Mesothelial cell of epicardium (in vitro differentiated cells): ENCODE results near the gene CNPPD1. TPM values are rescaled to one million over a fixed set of nuclear protein-coding genes. Genes with fewer than 3 reads are reported as not detected.

Source experiments
- DNase-seq, 2 experiments: peaks; one replicate each; pipeline ENCODE4 v3.0.0; 2021; ENCODE audit warnings: low spot score in 2 of 2; ENCODE audit not compliant: unreplicated experiment in 2 of 2
- H3K27ac Mint-ChIP-seq: 2 replicates; pipeline ENCODE4 v1.8.0; 2021; ENCODE audit warnings: mixed read lengths
- H3K27me3 Mint-ChIP-seq: 2 replicates; pipeline ENCODE4 v1.8.0; 2021; ENCODE audit warnings: low read depth, mixed read lengths
- H3K36me3 Mint-ChIP-seq: 2 replicates; pipeline ENCODE4 v1.8.0; 2021; ENCODE audit warnings: mixed read lengths
- H3K4me1 Mint-ChIP-seq: 2 replicates; pipeline ENCODE4 v1.8.0; 2021; ENCODE audit warnings: mixed read lengths
- H3K4me3 Mint-ChIP-seq: 2 replicates; pipeline ENCODE4 v1.8.0; 2021; ENCODE audit warnings: mild to moderate bottlenecking, moderate library complexity, mixed read lengths
- H3K9me3 Mint-ChIP-seq: 2 replicates; pipeline ENCODE4 v1.8.0; 2021; ENCODE audit warnings: mixed read lengths
- CTCF ChIP-seq: fragments of 200-600 bp; sonication (generic); IDR thresholded peaks from one replicate; pipeline ENCODE4 v1.5.0; 2021; ENCODE audit warnings: antibody characterized with exemption; ENCODE audit not compliant: unreplicated experiment
- total RNA-seq: library from RNA; stranded (reverse); gene quantifications from 3 replicates; pipeline ENCODE4 v1.2.1, GENCODE V29; 2021

The CNPPD1 gene
- total RNA-seq, 1 donor from 2014 or later: 28.2 TPM

GRCh38 chr2:219214786-219215185 is 38.1 kb upstream of the CNPPD1 start:
- H3K9me3 Mint-ChIP-seq: no peaks in the 10 kb centered on the region
- H3K4me3 Mint-ChIP-seq: no peak overlapping the region
- no peak overlapping the region for H3K27ac Mint-ChIP-seq
- no peaks in the 10 kb centered on the region for H3K27me3 Mint-ChIP-seq
- TF ChIP-seq CTCF: no peak
- peaks cover 15% of the 10 kb centered on the region for H3K36me3 Mint-ChIP-seq
- no peak for DNase-seq
- peaks cover 23% of the 10 kb centered on the region for H3K4me1 Mint-ChIP-seq

- no peak overlapping the region for H3K4me3 Mint-ChIP-seq
- H3K36me3 Mint-ChIP-seq: peaks cover 16% of the 10 kb centered on the region
- no peak overlapping the region for H3K27ac Mint-ChIP-seq
- H3K27me3 Mint-ChIP-seq: no peaks in the 10 kb centered on the region
- no peak for TF ChIP-seq CTCF
- DNase-seq: no peak
- H3K9me3 Mint-ChIP-seq: no peaks in the 10 kb centered on the region
- H3K4me1 Mint-ChIP-seq: peaks cover 17% of the 10 kb centered on the region
These were observed 37.4 kb upstream of the CNPPD1 start for GRCh38 chr2:219214141-219214540.

- no peak for DNase-seq
- no peak for TF ChIP-seq CTCF
- Mint-ChIP-seq H3K4me3 (no peak overlapping the region), H3K36me3 (peaks cover 16% of the 10 kb centered on the region), H3K4me1 (peaks cover 13% of the 10 kb centered on the region), H3K9me3 (no peaks in the 10 kb centered on the region), H3K27ac (no peak overlapping the region), H3K27me3 (no peaks in the 10 kb centered on the region)
These were observed 36.9 kb upstream of the CNPPD1 start for GRCh38 chr2:219213486-219214071.

- Mint-ChIP-seq H3K4me1 (peaks cover 16% of the 10 kb centered on the region), H3K27ac (no peak overlapping the region)
These were observed 36.3 kb upstream of the CNPPD1 start for GRCh38 chr2:219213026-219213415.

GRCh38 chr2:219210886-219211362 is 34.2 kb upstream of the CNPPD1 start:
- H3K36me3 Mint-ChIP-seq: peaks cover 16% of the 10 kb centered on the region
- TF ChIP-seq CTCF: no peak
- H3K27me3 Mint-ChIP-seq: no peaks in the 10 kb centered on the region
- H3K4me1 Mint-ChIP-seq: peaks cover 18% of the 10 kb centered on the region
- no peak overlapping the region for H3K27ac Mint-ChIP-seq
- no peaks in the 10 kb centered on the region for H3K9me3 Mint-ChIP-seq
- H3K4me3 Mint-ChIP-seq: no peak overlapping the region
- no peak for DNase-seq

More at GRCh38 chr2:219213026-219213415, 36.3 kb upstream of the CNPPD1 start:
- no peak for TF ChIP-seq CTCF
- Mint-ChIP-seq H3K4me3 (no peak overlapping the region), H3K27me3 (no peaks in the 10 kb centered on the region), H3K36me3 (peaks cover 16% of the 10 kb centered on the region), H3K9me3 (no peaks in the 10 kb centered on the region)
- DNase-seq: no peak
